CD4-positive, alpha-beta T cell treated with Interleukin-15 for 4 hours (primary cell): ENCODE results near the gene COL16A1.

Source experiments
- DNase-seq: peaks from one replicate; pipeline ENCODE4 v3.0.0-alpha.2; 2020; ENCODE audit warnings: low spot score

COL16A1 gene

DNA sequence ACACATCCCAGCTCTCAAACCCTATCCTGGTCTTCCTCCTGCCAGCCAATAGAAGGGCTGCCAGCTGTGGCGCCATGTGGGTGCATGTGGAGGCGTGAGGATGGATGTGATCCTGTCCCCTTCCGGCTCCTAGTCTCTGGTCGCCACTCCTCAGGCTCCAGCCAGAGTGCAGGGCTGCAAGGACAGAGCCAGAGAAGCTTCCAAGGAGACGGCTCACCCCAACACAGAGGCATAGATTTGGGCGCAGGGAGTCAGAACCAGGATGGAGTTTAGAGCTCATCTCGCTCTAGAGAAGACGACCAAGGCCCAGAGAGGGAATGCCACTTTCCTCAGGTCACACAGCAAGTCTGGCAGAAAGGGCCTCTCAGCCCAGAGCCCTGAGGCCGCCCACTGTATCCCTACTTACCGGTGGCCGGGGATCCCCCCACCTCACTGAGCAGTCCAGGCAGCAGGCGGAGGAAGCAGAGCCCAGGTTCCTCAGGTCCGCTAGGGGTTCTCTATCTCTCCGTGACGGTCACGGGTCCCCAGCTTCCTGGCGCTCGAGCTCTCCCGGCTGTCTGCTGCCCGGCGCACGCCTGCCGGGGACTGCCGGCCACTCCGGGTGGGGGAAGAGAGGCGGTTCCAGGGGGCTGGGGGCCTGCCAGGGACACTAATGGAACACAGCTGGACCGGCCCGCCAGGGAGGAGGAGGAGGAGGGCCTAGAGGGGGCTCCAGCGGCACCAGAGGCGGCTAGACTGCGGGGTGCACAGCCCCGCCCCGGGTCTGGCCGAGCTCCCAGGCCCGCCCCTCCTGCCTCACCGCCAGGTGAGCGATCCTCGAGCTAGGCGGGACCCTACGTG lies at the start of gene COL16A1:
TSS of gene COL16A1 (minus strand) at position 587 of the 840 bp plus-strand sequence. CDS start 1,824 bp downstream, outside the sequence.
- DNase-seq, result no peak

DNA sequence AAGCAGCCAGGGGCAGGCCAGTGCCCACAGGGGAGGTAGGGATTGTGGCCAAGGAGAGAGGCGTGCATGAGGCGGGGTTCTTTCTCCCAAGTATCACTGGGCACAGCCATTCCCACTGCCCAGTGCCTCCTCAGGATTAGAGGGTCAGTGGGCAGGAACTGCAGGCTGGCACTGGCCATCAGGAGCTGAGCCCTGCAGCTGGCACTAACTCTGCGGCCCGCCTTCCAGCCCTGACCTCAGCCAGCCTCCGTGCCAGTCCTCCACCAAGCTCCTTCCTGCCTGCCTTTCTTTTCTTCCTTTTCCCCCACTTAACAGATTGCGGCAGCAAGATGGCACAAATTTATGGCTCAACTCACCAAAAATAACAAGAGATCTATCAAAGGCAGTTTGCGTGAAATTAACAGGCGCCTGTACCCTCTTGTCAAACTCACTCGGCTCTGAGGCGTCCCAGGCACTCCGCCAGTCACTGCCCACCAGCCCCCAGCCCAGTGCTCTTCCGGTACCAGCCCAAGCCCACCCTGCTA lies 49.2 kb upstream of the COL16A1 start:
- no peak for DNase-seq

DNA sequence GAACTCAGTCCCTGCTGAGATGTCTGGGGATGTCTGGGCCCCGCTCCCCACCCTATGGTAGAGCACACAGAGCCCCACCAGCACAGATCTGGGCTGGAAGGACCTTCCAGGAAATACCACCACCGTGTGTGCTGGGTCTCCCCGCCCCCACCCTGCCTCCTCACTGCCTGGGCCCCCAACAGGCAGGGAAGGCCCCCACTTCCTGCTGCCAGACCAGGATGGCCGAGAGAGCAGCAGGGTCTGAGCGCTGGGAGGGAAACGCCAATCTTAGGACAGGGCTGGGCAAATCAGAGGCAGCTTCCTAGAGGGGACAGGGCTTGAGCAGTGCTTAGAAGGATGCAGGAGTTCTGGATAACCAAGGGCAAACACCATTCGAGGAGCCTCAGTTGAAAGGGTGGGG lies 48.4 kb upstream of the COL16A1 start:
- no peak for DNase-seq

DNA sequence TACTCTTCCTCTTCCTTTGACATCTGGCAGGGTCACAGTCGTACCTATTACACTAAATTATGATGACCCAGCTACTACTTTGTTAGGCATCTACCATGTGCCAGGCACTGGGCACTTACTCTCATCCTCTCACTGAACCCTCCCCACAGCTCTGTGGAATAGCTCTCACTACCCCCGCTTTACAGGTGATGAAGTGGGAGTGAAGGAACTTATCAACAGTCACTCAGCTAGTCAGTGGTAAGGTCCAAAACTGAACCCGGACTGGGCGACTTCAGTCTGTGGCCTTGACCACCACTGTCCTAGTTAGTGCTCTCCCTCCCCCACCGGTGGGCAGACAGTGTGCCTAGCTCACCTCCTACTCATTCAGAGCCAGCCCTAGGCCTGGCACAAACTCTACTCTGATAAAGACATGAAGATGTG lies 48.0 kb upstream of the COL16A1 start:
- no peak for DNase-seq

DNA sequence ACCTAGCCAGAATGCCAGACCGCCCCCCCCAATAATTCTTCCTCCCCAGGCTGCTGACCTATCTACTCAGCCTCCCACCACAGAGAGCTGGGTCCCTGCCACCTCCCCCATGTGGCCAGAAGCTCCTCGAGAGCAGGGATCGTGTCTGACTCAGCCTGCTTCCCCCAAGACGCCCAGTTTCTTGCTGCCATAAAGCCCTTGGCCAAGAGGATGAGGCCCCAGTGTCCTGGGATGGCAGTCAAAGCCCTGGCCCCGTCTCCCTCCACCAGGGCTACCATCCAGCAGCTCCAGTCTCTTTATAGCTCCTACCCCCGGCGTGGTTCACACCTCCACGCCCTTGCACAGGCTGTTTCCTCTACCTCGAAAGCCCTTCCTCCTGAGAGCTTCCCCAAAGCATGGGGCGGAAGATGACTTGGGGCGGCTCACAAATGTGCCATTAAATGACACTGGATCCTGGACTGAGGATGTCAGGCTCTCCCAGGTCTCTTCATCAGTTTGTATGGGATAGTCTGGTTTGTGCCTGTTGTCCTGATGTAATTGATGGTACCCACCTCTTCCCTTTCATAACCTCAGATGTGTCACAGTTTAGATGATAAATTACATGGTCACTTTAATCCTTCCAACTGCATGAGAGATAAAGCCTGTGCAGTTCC lies 47.2 kb upstream of the COL16A1 start:
- DNase-seq, result peak; percentile 45

DNA sequence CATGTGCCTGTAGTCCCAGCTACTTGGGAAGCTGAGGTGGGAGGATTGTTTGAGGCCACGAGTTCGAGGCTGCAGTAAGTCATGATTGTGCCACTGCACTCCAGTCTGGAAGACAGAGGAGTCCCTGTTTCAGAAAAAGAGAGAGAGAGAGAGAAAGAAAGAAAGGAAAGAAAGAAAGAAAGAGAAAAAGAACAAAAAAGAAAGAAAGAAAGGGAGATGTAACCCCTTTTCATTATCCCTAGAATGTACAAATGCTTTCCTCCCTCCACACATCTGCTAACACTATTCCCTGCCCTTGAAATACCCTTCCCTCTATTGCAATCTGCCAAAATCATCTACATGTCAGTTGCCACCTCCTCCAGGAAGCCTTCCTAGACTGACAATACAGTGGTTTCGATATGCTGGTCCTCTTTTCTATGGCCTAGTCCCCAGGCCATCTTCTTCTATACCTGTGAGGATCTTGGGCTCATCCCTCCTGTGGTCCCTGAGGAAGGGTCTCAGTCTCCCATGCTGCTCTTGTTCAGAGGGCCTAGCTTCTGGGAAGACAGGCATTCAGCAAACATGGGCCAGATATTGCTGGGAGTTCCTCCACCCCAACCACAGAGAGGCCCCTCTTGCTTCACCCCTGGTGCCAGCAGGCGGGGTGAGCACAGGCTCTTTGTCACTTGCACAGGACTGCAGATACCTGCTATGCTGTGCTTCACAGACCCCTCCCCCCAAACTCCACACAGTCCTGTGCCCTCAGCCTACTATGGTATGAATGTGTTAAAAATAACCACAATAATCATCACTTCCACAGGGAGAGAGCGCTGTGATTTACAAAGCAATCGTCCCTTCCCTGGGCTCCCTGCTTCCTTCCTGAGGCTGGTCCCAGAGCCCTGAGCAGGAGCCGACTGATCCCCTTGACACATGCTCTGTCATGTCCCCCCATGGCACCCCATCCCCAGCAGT lies 46.2 kb upstream of the COL16A1 start:
- no peak for DNase-seq

DNA sequence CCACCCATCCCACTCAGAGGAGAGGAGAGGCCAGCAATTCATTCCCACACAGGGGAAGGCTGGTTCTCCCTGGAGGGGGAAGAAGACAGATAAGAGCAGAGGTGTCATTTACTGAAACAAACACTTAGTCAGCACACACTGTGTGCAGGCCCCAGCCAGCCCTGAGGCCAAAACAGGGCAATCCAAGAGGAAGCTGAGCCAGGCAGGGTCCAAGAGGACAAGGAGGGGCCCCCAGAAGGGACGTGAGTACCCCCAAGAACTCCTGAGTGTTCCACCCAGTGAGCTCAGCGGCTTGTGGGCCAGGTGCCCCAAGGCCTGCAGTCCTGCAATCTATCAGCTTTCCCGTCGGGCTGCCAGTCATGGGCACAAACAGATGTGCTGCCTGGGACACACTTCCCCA lies 44.5 kb upstream of the COL16A1 start:
- no peak for DNase-seq

DNA sequence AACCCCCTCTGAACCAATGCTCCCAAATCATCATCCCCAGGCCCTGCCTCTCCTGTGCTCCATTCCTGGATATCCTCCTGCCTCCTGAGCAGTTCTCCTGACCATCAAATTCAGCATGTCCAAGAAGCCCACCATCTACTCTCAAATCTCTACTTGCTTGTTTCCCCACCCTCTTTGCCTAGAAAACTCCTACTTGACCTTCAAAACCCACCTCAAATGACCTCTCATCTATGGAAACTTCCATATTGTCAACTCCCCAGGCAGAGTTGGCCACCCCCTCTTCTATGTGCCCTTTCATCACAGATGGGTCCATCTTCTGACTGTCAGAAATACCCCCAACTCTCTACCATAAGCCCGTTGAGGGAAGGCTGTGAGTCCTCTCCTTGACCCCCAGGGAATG lies 43.5 kb upstream of the COL16A1 start:
- no peak for DNase-seq

DNA sequence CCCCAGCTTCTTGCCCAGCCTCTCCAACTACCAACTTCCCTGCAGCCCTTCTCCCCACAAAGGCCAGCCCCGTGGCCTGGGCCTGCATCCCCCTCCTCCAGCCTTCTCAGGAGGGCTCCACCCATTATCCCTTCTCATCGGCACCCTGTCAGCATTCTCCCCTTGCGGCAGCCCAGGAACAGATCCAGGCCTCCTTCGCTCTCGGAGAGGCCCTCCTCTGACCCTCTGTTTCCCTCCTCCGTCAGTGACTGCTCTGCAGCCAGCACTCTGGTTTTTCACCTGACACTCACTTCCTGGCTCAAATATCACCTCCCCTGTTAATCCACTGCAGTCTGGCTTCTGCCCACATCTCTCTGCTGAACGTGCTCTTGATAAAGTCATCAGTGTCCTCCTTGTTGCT lies 42.9 kb upstream of the COL16A1 start:
- DNase-seq, result no peak

DNA sequence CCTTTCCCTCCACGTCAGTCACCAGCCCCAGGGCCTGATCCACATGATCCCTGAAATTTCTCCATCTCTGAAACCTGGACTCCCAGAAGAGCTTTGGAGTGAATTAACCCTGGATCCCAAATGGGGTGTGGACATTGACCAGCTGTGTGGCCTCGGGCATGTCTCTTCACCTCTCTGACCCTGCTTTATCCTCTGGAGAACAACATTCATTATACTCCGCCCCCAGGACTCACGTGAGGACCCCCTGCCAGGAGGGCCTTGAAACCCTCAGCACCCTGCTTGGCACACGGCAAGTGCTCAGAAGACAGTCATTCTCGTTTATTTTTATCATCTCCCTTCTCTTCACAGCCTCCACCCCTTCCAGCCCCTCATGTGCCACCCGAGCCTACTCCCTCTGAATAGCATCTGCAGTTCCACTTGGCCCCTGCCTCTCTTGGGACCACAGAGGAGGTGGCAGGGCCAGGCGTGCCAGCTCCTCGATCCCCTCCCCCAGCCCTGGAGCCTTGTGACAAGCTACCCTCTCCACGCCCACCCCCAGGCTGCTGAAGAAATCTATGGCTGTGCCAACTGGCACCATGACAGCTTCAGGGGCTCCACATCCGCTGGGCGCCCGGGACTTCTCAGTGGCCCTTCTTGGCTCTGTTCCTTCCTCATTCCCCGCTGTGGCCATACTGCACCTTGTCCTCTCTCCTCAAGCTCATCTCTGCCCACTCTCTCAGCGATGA lies 42.3 kb upstream of the COL16A1 start:
- no peak for DNase-seq

DNA sequence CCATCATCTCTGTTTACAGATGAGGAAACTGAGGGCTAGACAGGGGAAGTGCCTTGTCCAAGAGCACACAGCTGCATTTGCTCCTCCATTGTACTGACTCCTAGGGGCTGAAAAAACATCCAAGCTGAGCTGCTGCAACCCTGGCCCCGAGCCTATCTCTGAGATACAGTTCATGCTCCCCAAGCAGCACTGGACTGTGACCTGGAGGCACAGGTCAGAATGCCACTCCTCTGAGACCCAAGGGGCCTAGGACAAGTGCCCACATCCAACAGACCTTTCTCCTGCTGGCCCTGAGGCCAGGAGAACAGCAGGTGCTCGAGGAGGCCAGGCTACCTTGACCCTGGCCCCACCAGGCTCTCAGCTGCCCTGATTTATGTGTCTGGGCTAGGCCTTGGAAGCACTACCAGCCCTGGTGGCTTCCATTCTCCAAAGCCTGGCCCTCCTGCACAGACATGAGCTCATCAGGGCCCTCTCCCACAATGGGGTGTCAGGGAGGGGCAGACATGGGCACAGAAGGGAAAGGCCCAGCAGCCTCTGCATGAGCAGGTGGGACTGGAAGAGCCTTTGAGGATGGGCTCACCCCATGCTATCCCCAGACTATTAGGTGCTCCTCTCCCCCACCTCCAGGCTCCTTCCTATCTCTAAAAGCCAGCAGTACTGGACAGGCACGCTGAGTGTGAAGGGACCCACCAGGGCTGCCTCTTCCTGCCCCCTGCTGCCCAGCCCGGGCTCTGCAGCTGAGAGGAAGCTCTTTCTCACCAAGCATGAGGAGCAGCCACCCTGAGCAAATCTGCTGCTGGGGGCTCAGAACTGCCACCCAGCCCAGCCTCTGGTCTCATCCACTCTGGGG lies 41.5 kb upstream of the COL16A1 start:
- peak; percentile 52 for DNase-seq

DNA sequence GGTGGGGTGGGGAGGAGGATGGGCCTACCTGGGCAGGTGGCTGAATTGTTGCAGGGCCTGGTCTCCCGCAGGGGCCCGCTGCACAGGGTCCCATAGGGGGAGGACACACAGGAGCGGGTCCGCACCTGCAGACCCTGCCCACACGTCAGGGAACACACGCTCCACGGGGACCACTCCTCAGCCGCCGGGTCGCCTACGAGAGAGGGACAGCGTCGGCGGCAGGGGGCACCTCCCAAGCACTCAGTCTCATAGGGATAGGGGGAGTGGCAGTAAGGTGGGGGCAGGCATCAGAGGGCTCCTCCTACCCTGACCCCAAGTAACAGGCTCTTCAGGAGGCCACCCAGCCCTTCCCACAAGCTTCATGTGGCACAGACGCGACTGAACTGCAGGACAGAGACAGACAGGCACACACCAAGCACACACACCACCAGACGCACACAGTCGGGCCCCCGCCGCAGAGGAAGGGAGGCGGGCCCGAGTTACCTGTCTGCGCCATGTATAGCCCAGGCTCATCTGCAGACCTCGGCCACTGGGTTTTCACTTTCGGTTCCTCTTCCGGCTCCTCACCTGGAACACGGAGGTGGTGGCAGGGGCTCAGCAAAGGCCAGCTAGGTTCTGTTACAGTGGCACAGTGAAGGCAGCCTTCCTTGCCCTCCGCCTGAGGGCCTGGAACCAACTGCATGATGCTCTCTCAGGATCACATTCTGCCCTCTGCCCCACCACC lies 40.5 kb upstream of the COL16A1 start:
- DNase-seq, result no peak

DNA sequence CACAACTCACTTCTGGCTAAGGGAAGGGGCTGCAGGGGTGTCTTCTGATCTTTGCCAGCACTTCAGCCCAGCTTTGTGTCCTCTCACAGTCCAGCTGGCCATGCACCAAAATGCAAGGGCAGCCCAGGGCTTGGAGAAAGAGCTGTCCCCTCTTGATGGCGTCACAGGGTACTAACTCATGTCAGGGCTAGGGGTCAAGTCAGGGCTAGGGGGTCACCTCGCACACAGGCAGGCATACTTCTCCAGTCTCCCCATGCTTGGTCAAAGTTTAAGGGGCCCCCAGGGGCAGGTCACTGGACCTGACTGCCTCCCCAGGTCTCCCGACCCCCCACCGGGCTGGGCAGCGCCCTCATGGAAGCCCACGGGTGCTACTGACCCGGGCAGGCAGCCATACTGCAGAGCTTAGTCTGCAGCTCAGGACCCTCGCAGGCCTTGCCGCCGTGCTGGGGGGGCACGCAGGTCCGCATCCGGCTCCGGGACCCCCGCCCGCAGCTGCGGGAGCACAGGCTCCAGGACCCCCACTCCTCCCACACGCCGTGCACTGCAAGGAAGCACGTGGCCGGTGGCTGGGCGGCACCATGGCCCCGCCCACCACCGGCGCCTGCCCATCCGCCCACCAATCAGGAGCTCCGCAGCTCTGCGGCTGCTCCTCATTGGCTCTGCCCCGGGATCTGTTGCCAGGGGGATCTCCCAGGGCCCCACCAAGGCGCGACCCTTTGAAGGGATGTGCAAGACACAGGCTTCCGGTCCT lies 38.8 kb upstream of the COL16A1 start:
- no peak for DNase-seq

DNA sequence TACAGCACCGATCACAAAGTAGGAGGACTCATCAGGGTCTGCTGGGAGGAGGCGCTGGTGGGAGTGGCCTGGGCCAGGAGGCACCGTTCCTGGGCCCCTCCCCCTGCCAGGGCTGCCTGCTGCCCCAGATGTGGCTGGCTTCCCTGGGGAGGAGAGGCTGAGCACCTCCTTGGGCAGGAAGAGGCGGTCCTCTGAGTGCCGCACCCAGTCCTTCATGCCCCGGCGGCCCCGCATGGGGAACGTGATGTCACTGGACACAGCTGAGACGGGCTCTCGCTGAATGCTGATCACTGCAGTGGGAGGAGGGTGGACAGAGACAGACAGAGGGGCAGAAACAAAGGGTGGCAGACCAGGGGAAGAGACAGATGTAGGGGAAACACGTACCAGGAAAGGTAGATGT lies 35.5 kb upstream of the COL16A1 start:
- DNase-seq, result peak; percentile 46

DNA sequence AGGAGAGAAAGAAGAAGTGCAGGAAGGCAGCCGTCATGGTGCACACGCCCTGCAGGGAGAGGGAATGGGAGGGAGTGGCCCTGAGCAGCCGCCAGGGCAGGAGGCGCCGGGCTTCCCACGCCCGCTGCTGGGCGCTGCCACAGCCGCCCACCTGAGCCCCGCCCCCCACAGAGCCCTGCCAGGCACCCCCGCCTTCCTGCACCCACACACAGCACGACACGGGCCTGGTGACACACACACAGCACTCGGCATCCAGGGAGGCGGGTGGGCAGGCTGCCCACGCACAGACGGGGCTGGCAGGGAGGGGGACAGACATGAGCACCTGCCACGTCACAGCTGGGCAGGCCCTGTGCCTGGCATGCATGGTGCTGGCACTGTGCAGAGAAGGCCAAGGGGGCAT lies 32.9 kb upstream of the COL16A1 start:
- DNase-seq, result no peak

DNA sequence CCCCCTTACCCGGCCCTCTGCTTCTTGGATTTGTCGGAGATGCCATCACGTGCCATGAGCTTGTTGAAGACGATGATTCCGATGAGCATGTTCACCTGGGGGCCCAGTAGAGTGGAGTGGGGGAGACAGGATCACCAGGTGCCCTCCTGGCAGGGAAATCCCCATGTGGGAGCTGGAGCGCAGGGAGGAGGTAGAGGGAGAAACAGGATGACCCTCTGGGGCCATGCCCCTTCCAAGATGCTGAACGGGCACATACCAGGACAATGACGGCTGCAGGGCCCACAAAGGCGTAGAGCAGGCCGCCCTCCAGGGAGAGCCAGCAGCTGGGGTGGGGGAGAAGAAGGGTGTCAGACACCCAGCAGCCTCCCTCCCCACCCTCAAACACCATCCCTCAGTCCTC lies 31.8 kb upstream of the COL16A1 start:
- no peak for DNase-seq

DNA sequence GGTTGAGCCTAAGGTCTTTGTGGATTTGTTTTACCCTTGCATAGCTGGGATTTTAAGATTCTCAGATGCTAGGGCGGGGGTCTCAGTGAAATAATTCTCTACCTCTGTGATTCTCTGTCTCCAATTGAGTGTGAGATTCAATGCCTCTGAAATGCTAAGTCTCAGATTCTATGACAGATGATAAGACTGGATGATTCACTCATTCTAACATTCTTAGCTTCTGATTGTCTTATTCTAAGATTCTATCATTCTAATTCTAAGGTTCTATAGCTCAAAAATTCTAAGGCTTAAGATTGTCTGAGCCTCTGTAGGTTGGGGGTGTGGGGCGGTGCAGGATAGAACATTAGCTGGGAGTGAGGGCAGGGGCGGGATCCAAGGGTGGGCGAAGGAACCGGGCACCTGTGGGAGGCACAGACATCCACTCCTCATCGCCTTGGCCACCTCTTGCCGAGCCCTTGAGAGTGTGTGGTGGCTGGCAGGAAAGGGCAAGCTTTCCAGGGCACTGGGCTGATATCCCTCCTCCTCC lies 30.8 kb upstream of the COL16A1 start:
- no peak for DNase-seq

DNA sequence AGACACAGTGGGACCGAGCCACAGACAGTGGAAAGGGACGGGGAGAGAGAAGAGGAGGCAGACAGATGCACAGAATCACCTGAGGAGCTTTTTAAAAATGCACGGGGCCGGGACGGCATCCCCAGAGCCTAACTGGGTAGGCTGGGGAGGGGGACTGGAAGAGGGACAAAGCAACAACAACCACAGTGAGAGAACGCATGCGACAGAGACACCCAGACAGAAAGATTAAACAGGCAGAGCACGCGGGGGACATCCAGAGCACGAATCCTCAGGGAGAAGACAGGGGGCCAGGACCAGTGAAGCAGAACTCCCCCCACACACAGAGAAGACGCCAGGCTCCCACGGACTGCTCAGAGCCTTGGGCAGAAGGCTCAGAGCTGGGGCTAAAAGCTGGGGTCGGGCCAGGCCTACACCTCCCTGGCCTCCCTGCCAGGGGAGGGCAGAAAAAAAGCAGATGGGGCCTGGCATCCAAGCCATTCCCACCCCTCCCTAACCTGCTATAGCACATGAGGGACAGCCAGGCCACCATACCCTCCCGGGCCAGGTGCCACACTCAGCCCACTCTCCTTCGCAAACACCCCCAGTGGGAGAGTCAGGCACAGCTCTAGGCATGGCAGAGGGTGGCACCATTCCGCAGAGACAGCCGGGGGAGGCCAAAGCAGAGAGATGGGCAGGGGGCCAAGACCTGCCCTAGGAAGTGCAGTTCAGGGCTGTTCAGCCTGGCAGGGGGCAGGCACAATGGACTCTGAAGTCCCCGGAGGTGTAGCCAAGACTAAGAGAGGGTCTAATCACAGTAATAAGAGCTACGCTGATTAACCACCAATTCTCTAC lies 29.8 kb upstream of the COL16A1 start:
- DNase-seq, result no peak
